Right forelimb (tissue), 1 donor: ENCODE measurements around the gene DAPP1.
"Not testable (repeated sequence)": the region's sequence is repeated elsewhere in the genome, so short reads cannot be mapped to it uniquely, and the experiment has no call there.

Experiments used
- DNase-seq: peaks from one replicate; pipeline ENCODE4 v3.0.0-alpha.2; 2018

The DAPP1 gene

GRCh38 chr4:99816545-99817308 lies at the start of gene DAPP1:
Gene DAPP1, plus strand, starts transcription at chr4:99816827. Its CDS starts 87 bp downstream, at chr4:99816914.
- DNase-seq = no peak

GRCh38 chr4:99770842-99771241 lies 45.8 kb upstream of the DAPP1 start:
- not testable (repeated sequence) for DNase-seq

- DNase-seq = no peak
Observed at GRCh38 chr4:99783940-99784339, 32.7 kb upstream of the DAPP1 start.

GRCh38 chr4:99784842-99785241 lies 31.8 kb upstream of the DAPP1 start:
- no peak for DNase-seq

GRCh38 chr4:99790796-99791617 lies 25.6 kb upstream of the DAPP1 start:
- DNase-seq = no peak

GRCh38 chr4:99800332-99801004 lies 16.2 kb upstream of the DAPP1 start:
- DNase-seq = no peak

- DNase-seq = no peak
Observed at GRCh38 chr4:99801005-99801699, 15.5 kb upstream of the DAPP1 start.

GRCh38 chr4:99803566-99804101 lies 13.0 kb upstream of the DAPP1 start:
- DNase-seq = no peak

- DNase-seq = no peak
Observed at GRCh38 chr4:99806545-99806944, 10.1 kb upstream of the DAPP1 start.

- DNase-seq = no peak
Observed at GRCh38 chr4:99807666-99808065, 9.0 kb upstream of the DAPP1 start.

GRCh38 chr4:99808260-99808857 lies 8.3 kb upstream of the DAPP1 start:
- DNase-seq = peak; percentile 67

GRCh38 chr4:99809326-99809725 lies 7.3 kb upstream of the DAPP1 start:
- no peak for DNase-seq

GRCh38 chr4:99810536-99810935 lies 6.1 kb upstream of the DAPP1 start:
- DNase-seq = no peak

GRCh38 chr4:99811117-99811516 lies 5.5 kb upstream of the DAPP1 start:
- no peak for DNase-seq

- no peak for DNase-seq
Observed at GRCh38 chr4:99811850-99812249, 4.8 kb upstream of the DAPP1 start.

GRCh38 chr4:99815597-99816011 lies 1.0 kb upstream of the DAPP1 start:
- no peak for DNase-seq

- no peak for DNase-seq
Observed at GRCh38 chr4:99817309-99817890, 773 bp downstream of the DAPP1 start.

GRCh38 chr4:99818661-99819060 lies 2.0 kb downstream of the DAPP1 start:
- no peak for DNase-seq

GRCh38 chr4:99821918-99822503 lies 5.4 kb downstream of the DAPP1 start:
- no peak for DNase-seq

GRCh38 chr4:99822734-99823133 lies 6.1 kb downstream of the DAPP1 start:
- no peak for DNase-seq

GRCh38 chr4:99824070-99824599 lies 7.5 kb downstream of the DAPP1 start:
- DNase-seq = no peak
